ENCODE results near the gene TLCD3A.

The TLCD3A gene

DNA sequence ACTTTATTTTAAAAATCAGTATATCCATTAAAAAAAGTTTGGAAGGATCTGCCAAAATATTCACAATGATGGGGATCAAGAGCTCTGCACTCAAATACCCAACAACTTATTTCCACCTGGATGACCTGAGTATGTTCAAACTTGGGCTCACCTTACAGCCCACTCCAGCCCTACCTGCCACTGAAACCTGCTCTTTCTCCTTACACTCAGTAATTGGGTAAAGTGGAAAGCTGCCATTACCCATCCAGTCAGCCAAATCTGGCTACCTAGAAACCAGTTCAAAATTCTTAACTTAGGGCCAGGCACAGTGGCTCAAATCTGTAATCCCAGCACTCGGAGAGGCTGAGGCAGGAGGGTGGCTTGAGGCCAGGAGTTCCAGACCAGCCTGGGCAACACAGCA is 27.4 kb upstream of the TLCD3A start:
- Histone ChIP-seq H3K4me1 (ENCODE audit: low read length) (no peaks in the 10 kb centered on the region), H3K9ac (ENCODE audit: low read length) (no peak overlapping the region), H3K9me3 (ENCODE audit: insufficient read depth, low read length) (no peaks in the 10 kb centered on the region), H3K4me2 (ENCODE audit: low read length) (no peak overlapping the region), H3K79me2 (ENCODE audit: low read length) (no peaks in the 10 kb centered on the region), H3K4me3 (ENCODE audit: low read length) (no peak overlapping the region), H3K27ac (ENCODE audit: low read length) (no peak overlapping the region), H3K27me3 (ENCODE audit: low read depth, low read length) (no peaks in the 10 kb centered on the region), H2AFZ (ENCODE audit: low read depth, low read length) (no peak overlapping the region), H3K36me3 (replicated peaks; ENCODE audit: low read depth, low read length) (no peaks in the 10 kb centered on the region), H4K20me1 (ENCODE audit: insufficient read depth, low read length) (no peaks in the 10 kb centered on the region)
- TF ChIP-seq EZH2phosphoT487 (IDR thresholded peaks at IDR 0.05; ENCODE audit: low read depth), result no peak
- TF ChIP-seq, protein P1, sequence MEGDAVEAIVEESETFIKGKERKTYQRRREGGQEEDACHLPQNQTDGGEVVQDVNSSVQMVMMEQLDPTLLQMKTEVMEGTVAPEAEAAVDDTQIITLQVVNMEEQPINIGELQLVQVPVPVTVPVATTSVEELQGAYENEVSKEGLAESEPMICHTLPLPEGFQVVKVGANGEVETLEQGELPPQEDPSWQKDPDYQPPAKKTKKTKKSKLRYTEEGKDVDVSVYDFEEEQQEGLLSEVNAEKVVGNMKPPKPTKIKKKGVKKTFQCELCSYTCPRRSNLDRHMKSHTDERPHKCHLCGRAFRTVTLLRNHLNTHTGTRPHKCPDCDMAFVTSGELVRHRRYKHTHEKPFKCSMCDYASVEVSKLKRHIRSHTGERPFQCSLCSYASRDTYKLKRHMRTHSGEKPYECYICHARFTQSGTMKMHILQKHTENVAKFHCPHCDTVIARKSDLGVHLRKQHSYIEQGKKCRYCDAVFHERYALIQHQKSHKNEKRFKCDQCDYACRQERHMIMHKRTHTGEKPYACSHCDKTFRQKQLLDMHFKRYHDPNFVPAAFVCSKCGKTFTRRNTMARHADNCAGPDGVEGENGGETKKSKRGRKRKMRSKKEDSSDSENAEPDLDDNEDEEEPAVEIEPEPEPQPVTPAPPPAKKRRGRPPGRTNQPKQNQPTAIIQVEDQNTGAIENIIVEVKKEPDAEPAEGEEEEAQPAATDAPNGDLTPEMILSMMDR (IDR thresholded peaks at IDR 0.05; ENCODE audit: low read depth, low read length), result no peak

DNA sequence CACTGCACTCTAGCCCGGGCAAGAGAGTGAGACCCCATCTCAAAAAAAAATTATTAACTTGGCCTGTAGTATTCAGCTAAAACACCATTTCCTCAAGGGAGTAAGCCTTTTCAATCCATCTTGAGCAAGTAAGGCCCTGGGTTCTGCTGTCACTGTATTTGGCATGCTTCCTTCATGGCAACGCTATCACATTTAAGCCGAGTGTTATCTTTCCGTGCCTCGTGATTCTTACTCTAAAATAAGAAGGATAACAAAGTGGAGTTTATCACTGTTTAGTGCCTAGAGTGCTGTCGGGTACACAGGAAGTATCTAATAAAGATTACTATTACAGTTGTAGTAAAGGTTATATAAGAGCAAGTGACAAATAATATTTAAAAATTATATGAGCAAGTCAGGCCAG is 26.5 kb upstream of the TLCD3A start:
- H3K4me3 ChIP-seq (ENCODE audit: low read length), result no peak overlapping the region
- no peak overlapping the region for H2AFZ ChIP-seq (ENCODE audit: low read depth, low read length)
- H3K27me3 ChIP-seq (ENCODE audit: low read depth, low read length), result no peaks in the 10 kb centered on the region
- no peaks in the 10 kb centered on the region for H3K9me3 ChIP-seq (ENCODE audit: insufficient read depth, low read length)
- no peaks in the 10 kb centered on the region for H3K4me1 ChIP-seq (ENCODE audit: low read length)
- no peaks in the 10 kb centered on the region for H3K79me2 ChIP-seq (ENCODE audit: low read length)
- H3K27ac ChIP-seq (ENCODE audit: low read length), result no peak overlapping the region
- no peaks in the 10 kb centered on the region for H4K20me1 ChIP-seq (ENCODE audit: insufficient read depth, low read length)
- TF ChIP-seq, protein P1 (IDR thresholded peaks at IDR 0.05; ENCODE audit: low read depth, low read length), result no peak
- TF ChIP-seq EZH2phosphoT487 (IDR thresholded peaks at IDR 0.05; ENCODE audit: low read depth), result no peak
- no peak overlapping the region for H3K4me2 ChIP-seq (ENCODE audit: low read length)
- H3K9ac ChIP-seq (ENCODE audit: low read length), result no peak overlapping the region
- H3K36me3 ChIP-seq (replicated peaks; ENCODE audit: low read depth, low read length), result no peaks in the 10 kb centered on the region

DNA sequence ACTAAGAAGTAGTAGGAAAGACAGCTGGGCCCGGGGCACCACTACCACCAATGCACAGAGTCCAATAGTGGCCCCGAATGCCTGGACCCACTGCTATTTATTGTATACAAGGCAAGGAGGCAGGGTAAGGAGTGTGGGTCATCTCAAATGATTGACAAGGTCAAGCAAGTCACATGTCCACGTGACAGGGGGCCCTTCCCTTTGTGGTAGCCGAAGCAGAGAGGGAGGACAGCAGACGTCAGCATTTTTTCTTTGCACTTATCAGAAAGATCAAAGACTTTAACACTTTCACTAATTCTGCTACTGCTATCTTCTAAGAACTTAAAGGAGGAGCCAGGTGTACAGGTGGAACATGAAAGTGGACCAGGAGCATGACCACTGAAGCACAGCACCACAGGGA is 24.3 kb upstream of the TLCD3A start:
- Histone ChIP-seq H3K4me3 (ENCODE audit: low read length) (no peak overlapping the region), H3K27ac (ENCODE audit: low read length) (no peak overlapping the region), H3K9me3 (ENCODE audit: insufficient read depth, low read length) (no peaks in the 10 kb centered on the region), H2AFZ (ENCODE audit: low read depth, low read length) (no peak overlapping the region), H3K4me1 (ENCODE audit: low read length) (no peaks in the 10 kb centered on the region), H3K4me2 (ENCODE audit: low read length) (no peak overlapping the region), H3K36me3 (replicated peaks; ENCODE audit: low read depth, low read length) (no peaks in the 10 kb centered on the region), H3K27me3 (ENCODE audit: low read depth, low read length) (no peaks in the 10 kb centered on the region), H4K20me1 (ENCODE audit: insufficient read depth, low read length) (no peaks in the 10 kb centered on the region), H3K79me2 (ENCODE audit: low read length) (peaks cover 17% of the 10 kb centered on the region), H3K9ac (ENCODE audit: low read length) (no peak overlapping the region)
- TF ChIP-seq, protein P1 (IDR thresholded peaks at IDR 0.05; ENCODE audit: low read depth, low read length), result no peak
- no peak for TF ChIP-seq EZH2phosphoT487 (IDR thresholded peaks at IDR 0.05; ENCODE audit: low read depth)

DNA sequence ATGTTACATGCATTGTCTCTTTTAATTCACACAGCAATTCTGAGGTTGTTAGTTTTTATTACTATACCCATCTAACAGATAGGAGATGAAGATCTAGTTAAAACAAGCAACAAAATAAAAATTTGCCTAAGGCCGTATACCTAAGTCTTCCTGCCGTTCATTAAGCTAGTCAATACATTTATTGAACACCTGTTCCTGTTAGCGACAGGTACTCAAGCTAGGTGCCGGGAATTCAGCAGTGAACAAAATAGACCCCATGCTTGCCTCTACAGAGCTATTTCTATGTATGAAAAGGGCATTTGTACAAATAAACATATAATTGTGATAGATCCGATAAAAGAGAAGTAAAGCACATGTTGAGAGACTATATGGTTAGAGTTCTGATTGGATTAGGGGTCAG is 14.3 kb upstream of the TLCD3A start:
- H3K27ac ChIP-seq (ENCODE audit: low read length), result no peak overlapping the region
- H3K79me2 ChIP-seq (ENCODE audit: low read length), result peaks cover 19% of the 10 kb centered on the region
- no peaks in the 10 kb centered on the region; the same call in 1 of the 2 replicates for H3K4me1 ChIP-seq (ENCODE audit: low read length)
- no peak overlapping the region for H3K9ac ChIP-seq (ENCODE audit: low read length)
- H2AFZ ChIP-seq (ENCODE audit: low read depth, low read length), result no peak overlapping the region
- no peaks in the 10 kb centered on the region for H4K20me1 ChIP-seq (ENCODE audit: insufficient read depth, low read length)
- no peak for TF ChIP-seq EZH2phosphoT487 (IDR thresholded peaks at IDR 0.05; ENCODE audit: low read depth)
- TF ChIP-seq, protein P1 (IDR thresholded peaks at IDR 0.05; ENCODE audit: low read depth, low read length), result no peak
- H3K4me3 ChIP-seq (ENCODE audit: low read length), result no peak overlapping the region
- H3K4me2 ChIP-seq (ENCODE audit: low read length), result no peak overlapping the region
- no peaks in the 10 kb centered on the region for H3K36me3 ChIP-seq (replicated peaks; ENCODE audit: low read depth, low read length)
- H3K9me3 ChIP-seq (ENCODE audit: insufficient read depth, low read length), result no peaks in the 10 kb centered on the region
- H3K27me3 ChIP-seq (ENCODE audit: low read depth, low read length), result no peaks in the 10 kb centered on the region
